Measurements from ENCODE around the gene TRABD2B. TPM values are rescaled to one million over a fixed set of nuclear protein-coding genes. Genes with fewer than 3 reads are reported as not detected.

TRABD2B gene
- total and polyA plus RNA-seq, 2 of the 13 experiments (the other 11 are each of a cell fraction or from before 2014, with no cell fraction given), result 0.04 TPM; not detected in 1

GRCh38 chr1:47866601-47867437 lies 130.4 kb downstream of the TRABD2B start:
- H4K20me1 ChIP-seq (ENCODE audit: insufficient read depth, low read length), result no peaks in the 10 kb centered on the region
- peaks cover 83% of the 10 kb centered on the region for H3K4me1 ChIP-seq (ENCODE audit: insufficient read depth, low read length)
- intact Hi-C loops (cut with micrococcal nuclease; ENCODE audit: unreplicated experiment), result loop anchor here (1.0 to 5.0 kb wide), 2 partner anchors 46 to 65 kb away; no protein-coding TSS in a partner anchor
- no peaks in the 10 kb centered on the region for H3K79me2 ChIP-seq (ENCODE audit: insufficient read depth, low read length)
- peak overlapping the region; percentile 14 to 53 (median 15); a peak in 4 of 6 replicates for H3K4me3 ChIP-seq (replicated peaks in 1 of 3; ENCODE audit: insufficient read depth in 1 of 3, low read depth in 2 of 3, low read length in 3 of 3)
- in situ Hi-C loops (cut with HindIII; ENCODE audit: extremely low pct_ligation_motif_present, low pct_unique_long_range_greater_than_20kb), result no loop called here
- H3K9ac ChIP-seq (ENCODE audit: insufficient read depth, low read depth, low read length), result peak overlapping the region; percentile 74
- H3K36me3 ChIP-seq (replicated peaks in 1 of 2; ENCODE audit: control insufficient read depth in 1 of 2, insufficient read depth in 2 of 2, low read length in 2 of 2), result no peaks in the 10 kb centered on the region
- ATAC-seq, result peak; percentile 90
- peak overlapping the region; percentile 97 for H3K27ac ChIP-seq (ENCODE audit: extremely low read length, insufficient read depth, low read length)
- H3K4me2 ChIP-seq (ENCODE audit: low read depth, low read length), result peak overlapping the region; percentile 84
- CTCF ChIA-PET (ENCODE audit: low intra/inter-chr PET ratio, low total read pairs), result no interaction called here
- peak; percentile 99 for FAIRE-seq
- no peaks in the 10 kb centered on the region for H3K9me3 ChIP-seq (ENCODE audit: low read length)
- H3K27me3 ChIP-seq (ENCODE audit: control insufficient read depth in 1 of 2, insufficient read depth in 2 of 2, low read length in 2 of 2), result no peaks in the 10 kb centered on the region
- no peak overlapping the region for H2AFZ ChIP-seq (ENCODE audit: low read length)
- 5% methylated on average over 8 of the region's 8 CpGs for WGBS (ENCODE audit: low lambda C conversion rate)
- POLR2A ChIA-PET, result interaction anchor here (0.9 to 2.6 kb wide), 12 partner anchors 9 to 52 kb away, joined by 3 to 44 read pairs (median 5); no protein-coding TSS in a partner anchor
- no TSS peak for BruUV-seq (replicated peaks)
- DNase-seq (ENCODE audit: low spot score), result peak; percentile 96
- peak; percentile 92 for TF ChIP-seq HDAC2 (CRISPR knock-in tag; IDR thresholded peaks at IDR 0.05)
- no peak; the same call in 1 of the 2 replicates for TF ChIP-seq REPIN1 (CRISPR knock-in tag; IDR thresholded peaks at IDR 0.05; ENCODE audit: borderline replicate concordance, low read depth)
- peak; percentile 90; the same call in 1 of the 2 replicates for TF ChIP-seq KDM6A (CRISPR knock-in tag; IDR thresholded peaks at IDR 0.05; ENCODE audit: low read depth)
- TF ChIP-seq HMG20B (CRISPR knock-in tag; conservative IDR thresholded peaks at IDR 0.05), result peak; percentile 53; the same call in 1 of the 2 replicates
- TF ChIP-seq ZSCAN31 (CRISPR knock-in tag; IDR thresholded peaks at IDR 0.05; ENCODE audit: low read depth), result 0 out of 2 replicates have a peak, but pooled peaks have one; percentile 69
- no peak for TF ChIP-seq TOPORS (CRISPR knock-in tag; IDR thresholded peaks at IDR 0.05)
- TF ChIP-seq MAX (IDR thresholded peaks at IDR 0.05), result peak; percentile 83
- TF ChIP-seq ZMAT5 (CRISPR knock-in tag; IDR thresholded peaks at IDR 0.05; ENCODE audit: borderline replicate concordance, low read depth), result no peak
- TF ChIP-seq YY1 (IDR thresholded peaks at IDR 0.05; ENCODE audit: insufficient read depth, insufficient replicate concordance, low read depth, low read length), result peak; percentile 67
- TF ChIP-seq TBX2 (CRISPR knock-in tag; IDR thresholded peaks at IDR 0.05; ENCODE audit: borderline replicate concordance), result peak; percentile 84
- peak; percentile 73; the same call in 1 of the 2 replicates for TF ChIP-seq BRCA1 (CRISPR knock-in tag; IDR thresholded peaks at IDR 0.05)
- TF ChIP-seq GATA4 (IDR thresholded peaks at IDR 0.05; ENCODE audit: borderline replicate concordance, low read depth), result peak; percentile 86
- TF ChIP-seq EZH2 (conservative IDR thresholded peaks at IDR 0.05; ENCODE audit: low read depth, low read length), result no peak
- 0 out of 2 replicates have a peak, but pooled peaks have one; percentile 30 for TF ChIP-seq NR2F2 (IDR thresholded peaks at IDR 0.05; ENCODE audit: borderline replicate concordance, low read depth)
- TF ChIP-seq ZNF713 (CRISPR knock-in tag; IDR thresholded peaks at IDR 0.05), result no peak
- TF ChIP-seq HINFP (CRISPR knock-in tag; IDR thresholded peaks at IDR 0.05; ENCODE audit: low read depth), result peak; percentile 61; the same call in 1 of the 2 replicates
- no peak; the same call in 1 of the 2 replicates for TF ChIP-seq ZNF329 (CRISPR knock-in tag; IDR thresholded peaks at IDR 0.05; ENCODE audit: low read depth)
- TF ChIP-seq ZBTB7A (CRISPR knock-in tag; IDR thresholded peaks at IDR 0.05), result peak; percentile 48; the same call in 1 of the 2 replicates
- no peak for TF ChIP-seq ZNF850 (CRISPR knock-in tag; conservative IDR thresholded peaks at IDR 0.05)
- TF ChIP-seq ZNF75D (CRISPR knock-in tag; IDR thresholded peaks at IDR 0.05; ENCODE audit: borderline replicate concordance), result no peak
- TF ChIP-seq IRF9 (CRISPR knock-in tag; IDR thresholded peaks at IDR 0.05; ENCODE audit: borderline replicate concordance), result peak; percentile 71
